ENCODE data around the gene C2CD4C. TPM values are rescaled to one million over a fixed set of nuclear protein-coding genes. Genes with fewer than 3 reads are reported as not detected.
"Not testable (repeated sequence)": the region's sequence is repeated elsewhere in the genome, so short reads cannot be mapped to it uniquely, and the experiment has no call there.

Gene C2CD4C
- total RNA-seq, 1 donor from 2014 or later: 2.7 TPM

DNA sequence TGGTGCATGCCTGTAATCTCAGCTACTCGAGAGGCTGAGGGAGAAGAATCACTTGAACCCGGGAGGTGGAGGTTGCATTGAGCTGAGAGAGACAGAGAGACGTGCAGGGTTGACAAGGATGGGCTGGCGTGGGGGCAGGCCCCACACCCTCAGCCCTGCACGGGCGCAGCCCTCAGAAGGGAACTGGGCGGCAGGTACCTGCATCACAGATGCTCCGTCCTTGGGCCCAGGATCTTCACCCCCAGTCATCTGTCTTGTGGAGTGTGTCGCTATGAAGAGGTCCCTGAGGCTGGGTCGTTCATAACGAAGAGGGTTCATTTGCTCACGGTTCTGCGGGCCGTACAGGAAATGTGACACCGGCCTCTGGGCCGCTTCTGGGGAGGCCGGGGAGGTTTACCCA, 20.3 kb downstream of the C2CD4C start:
- intact Hi-C loops (cut with DNase I): no loop called here
- DNase-seq (ENCODE audit: low spot score): no peak

GRCh38 chr19:387777-388176, 21.2 kb downstream of the C2CD4C start:
- intact Hi-C loops (cut with DNase I): no loop called here
- DNase-seq (ENCODE audit: low spot score): no peak

DNA sequence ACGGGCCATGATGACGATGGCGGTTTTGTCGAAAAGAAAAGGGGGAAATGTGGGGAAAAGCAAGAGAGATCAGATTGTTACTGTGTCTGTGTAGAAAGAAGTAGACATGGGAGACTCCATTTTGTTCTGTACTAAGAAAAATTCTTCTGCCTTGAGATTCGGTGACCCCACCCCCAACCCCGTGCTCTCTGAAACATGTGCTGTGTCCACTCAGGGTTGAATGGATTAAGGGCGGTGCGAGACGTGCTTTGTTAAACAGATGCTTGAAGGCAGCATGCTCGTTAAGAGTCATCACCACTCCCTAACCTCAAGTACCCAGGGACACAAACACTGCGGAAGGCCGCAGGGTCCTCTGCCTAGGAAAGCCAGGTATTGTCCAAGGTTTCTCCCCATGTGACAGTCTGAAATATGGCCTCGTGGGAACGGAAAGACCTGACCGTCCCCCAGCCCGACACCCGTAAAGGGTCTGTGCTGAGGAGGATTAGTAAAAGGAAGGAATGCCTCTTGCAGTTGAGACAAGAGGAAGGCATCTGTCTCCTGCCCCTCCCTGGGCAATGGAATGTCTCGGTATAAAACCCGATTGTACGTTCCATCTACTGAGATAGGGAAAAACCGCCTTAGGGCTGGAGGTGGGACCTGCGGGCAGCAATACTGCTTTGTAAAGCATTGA, 22.2 kb downstream of the C2CD4C start:
- intact Hi-C loops (cut with DNase I); DNase-seq (ENCODE audit: low spot score): not testable (repeated sequence)

DNA sequence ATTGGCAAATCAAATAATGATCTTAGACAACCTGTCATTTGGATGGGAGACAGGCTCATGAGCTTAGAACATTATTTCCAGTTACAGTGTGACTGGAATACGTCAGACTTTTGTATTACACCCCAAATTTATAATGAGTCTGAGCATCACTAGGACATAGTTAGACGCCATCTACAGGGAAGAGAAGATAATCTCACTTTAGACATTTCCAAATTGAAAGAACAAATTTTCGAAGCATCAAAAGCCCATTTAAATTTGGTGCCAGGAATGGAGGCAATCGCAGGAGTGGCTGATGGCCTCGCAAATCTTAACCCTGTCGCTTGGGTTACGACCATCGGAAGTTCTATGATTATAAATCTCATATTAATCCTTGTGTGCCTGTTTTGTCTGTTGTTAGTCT, 22.8 kb downstream of the C2CD4C start:
- intact Hi-C loops (cut with DNase I); DNase-seq (ENCODE audit: low spot score): not testable (repeated sequence)

- DNase-seq (ENCODE audit: low spot score): no peak
- intact Hi-C loops (cut with DNase I): loop anchor here (5.0 kb wide), 1 partner anchor 103 kb away; no protein-coding TSS in a partner anchor
These were observed 24.2 kb downstream of the C2CD4C start for GRCh38 chr19:384799-385169.

GRCh38 chr19:383922-384798, 24.8 kb downstream of the C2CD4C start:
- no peak for DNase-seq (ENCODE audit: low spot score)
- intact Hi-C loops (cut with DNase I): loop anchor here (5.0 kb wide), 1 partner anchor 103 kb away; no protein-coding TSS in a partner anchor

DNA sequence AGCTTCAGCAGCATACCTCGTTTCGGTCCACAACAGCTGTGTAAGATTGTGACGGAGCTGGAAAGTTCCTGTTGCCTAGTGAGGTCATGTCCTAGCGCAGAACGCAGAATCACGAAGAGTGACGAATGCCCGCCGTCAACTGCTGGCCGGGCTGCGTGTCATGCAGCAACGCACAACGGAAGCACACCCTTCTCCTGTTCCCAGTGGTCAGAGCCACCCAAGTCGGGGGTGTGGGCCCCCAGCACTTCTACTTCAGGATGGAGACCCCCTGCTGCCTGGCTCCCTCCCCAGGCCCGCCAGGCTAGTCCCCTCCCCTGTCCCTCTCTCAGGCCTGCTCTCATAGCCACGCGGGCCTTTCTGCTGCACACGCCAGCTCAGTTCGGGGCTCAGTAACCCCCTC, 25.9 kb downstream of the C2CD4C start:
- intact Hi-C loops (cut with DNase I): loop anchor here (5.0 kb wide), 1 partner anchor 104 kb away; no protein-coding TSS in a partner anchor
- no peak for DNase-seq (ENCODE audit: low spot score)

GRCh38 chr19:382578-382977, 26.4 kb downstream of the C2CD4C start:
- DNase-seq (ENCODE audit: low spot score): not testable (repeated sequence)
- intact Hi-C loops (cut with DNase I): loop anchor here (5.0 kb wide), 1 partner anchor 105 kb away; no protein-coding TSS in a partner anchor

GRCh38 chr19:381901-382300, 27.0 kb downstream of the C2CD4C start:
- not testable (repeated sequence) for DNase-seq (ENCODE audit: low spot score)
- intact Hi-C loops (cut with DNase I): loop anchor here (5.0 kb wide), 1 partner anchor 105 kb away; no protein-coding TSS in a partner anchor

GRCh38 chr19:380618-381219, 28.2 kb downstream of the C2CD4C start:
- intact Hi-C loops (cut with DNase I): loop anchor here (5.0 kb wide), 1 partner anchor 107 kb away; no protein-coding TSS in a partner anchor
- DNase-seq (ENCODE audit: low spot score): not testable (repeated sequence)

DNA sequence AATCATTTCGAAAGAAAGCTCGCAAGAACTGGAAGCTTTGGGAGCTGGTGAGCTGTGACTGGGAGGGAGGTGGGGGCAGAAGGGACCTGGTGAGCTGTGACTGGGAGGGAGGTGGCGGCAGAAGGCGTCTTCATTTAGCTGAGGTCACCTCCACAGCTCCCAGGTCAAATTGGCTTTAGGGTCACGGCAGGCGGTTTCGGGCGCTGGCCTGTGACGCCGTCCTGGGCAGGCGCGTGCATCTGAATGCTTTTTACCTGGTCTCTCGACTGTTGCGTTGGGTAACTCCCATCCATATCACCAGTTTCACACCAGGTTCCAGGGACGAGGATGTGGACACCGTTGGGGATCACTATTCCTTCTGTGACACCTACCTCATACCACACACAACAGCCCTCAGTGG, 29.2 kb downstream of the C2CD4C start:
- intact Hi-C loops (cut with DNase I): loop anchor here (5.0 kb wide), 1 partner anchor 108 kb away; no protein-coding TSS in a partner anchor
- no peak for DNase-seq (ENCODE audit: low spot score)

DNA sequence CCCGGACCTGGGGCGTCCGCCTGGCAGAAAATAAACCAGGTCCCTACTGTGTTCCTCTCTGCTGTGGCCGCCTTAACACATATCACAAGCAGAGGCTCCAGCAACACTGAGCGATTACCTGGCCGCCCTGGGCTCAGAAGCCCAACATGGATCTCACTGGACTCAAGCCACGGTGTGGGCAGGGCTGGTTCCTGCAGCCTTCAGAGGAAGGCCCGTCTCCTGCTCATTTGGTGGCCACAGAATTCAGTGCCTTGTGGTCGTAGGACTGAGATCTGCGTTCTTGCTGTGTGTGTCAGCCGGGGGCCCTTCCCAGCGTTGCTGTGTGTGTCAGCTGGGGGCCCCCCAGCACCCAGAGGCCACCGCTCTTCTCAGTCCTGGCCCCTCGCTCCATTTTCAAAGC, 30.2 kb downstream of the C2CD4C start:
- DNase-seq (ENCODE audit: low spot score): no peak
- intact Hi-C loops (cut with DNase I): no loop called here

GRCh38 chr19:377801-378581, 31.0 kb downstream of the C2CD4C start:
- intact Hi-C loops (cut with DNase I): no loop called here
- no peak for DNase-seq (ENCODE audit: low spot score)

DNA sequence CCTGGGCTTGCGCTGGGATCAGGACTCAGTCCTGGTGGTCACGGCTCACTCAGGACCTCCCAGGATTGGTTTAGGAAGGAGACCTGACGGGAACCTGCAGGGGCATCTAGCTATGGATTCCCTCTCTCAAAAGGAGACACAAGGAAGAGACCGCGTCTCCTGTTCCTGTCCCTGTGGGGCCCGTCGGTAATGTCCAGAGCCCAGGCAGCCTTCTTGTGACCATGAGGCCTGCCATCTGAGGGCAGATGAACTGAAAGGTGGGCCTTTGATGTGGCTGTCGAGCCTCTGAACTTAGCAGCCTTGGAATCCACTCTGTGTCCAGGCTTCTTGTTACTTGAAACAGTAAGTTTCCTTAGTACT, 32.9 kb downstream of the C2CD4C start:
- DNase-seq (ENCODE audit: low spot score): no peak
- intact Hi-C loops (cut with DNase I): no loop called here

DNA sequence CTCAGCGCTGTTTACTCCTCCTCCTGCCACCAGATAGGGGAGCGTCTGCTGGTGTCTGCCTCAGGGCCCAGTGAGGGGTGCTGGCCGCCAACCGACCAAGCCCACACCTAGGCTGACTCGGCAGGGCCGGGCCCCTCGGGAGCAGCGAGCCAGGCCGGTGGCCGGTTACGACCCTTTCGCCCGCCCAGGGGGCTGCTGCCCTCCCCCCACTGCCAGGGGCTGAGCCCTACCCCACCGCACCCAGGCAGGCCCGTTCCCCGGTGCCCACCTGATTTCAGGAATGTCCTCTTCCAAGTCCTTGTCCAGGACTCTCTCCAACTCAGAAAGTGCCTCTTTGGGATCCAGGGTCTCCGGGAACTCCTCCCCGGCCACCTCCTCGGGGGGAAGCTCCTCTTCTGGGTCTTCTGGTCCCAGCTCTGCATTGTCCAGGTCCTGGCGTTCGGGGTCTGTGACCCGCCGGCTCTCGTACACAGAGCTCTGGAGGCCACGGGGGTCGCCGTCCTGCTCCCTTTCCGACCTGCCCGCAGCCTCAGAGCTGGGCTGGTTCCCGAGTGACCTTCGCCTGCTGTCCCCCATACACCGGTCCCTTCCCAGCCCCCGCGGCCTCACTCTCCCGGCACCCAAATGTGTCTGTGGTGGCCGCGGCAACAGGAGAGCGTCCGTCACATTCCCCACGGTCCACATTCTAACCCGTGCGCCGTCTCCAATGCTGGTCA, 33.4 kb downstream of the C2CD4C start:
- DNase-seq (ENCODE audit: low spot score): no peak
- intact Hi-C loops (cut with DNase I): no loop called here

- intact Hi-C loops (cut with DNase I): no loop called here
- DNase-seq (ENCODE audit: low spot score): no peak
These were observed 34.1 kb downstream of the C2CD4C start for GRCh38 chr19:374886-375235.

DNA sequence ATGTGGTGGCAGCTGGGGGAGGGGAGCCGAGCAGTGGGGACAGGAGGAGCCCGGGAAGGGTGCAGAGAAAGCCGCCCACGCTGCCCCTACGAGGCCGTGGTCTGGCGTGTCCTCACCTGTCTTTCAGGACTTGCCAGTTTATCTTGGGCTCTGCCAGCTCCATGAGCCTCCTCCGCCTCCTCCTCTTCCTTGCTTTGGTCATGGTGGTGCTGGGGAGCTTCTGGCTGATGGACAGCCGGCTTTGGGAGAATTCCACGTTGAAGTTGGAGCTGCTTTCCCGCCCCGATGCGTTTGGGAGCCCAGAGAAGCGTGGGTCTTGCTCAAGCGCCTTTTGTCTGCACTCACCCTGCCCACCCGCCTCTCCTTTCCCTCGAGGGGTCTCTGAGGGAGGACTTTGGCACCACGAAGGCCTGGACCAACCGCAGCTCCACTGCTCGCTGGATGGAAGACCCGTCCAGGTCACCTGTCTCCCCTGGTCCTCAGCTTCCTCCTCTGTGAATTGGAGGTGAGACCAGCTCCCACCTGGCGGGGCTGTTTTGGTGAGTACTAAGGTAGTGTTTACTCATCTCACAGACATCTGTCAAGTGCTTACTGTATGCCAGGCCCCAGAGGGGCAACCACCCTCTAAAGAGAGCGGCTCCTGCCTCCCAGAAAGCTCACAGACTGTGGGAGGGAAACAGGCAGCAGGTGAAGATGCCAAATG, 34.6 kb downstream of the C2CD4C start:
- DNase-seq (ENCODE audit: low spot score): no peak
- intact Hi-C loops (cut with DNase I): no loop called here

DNA sequence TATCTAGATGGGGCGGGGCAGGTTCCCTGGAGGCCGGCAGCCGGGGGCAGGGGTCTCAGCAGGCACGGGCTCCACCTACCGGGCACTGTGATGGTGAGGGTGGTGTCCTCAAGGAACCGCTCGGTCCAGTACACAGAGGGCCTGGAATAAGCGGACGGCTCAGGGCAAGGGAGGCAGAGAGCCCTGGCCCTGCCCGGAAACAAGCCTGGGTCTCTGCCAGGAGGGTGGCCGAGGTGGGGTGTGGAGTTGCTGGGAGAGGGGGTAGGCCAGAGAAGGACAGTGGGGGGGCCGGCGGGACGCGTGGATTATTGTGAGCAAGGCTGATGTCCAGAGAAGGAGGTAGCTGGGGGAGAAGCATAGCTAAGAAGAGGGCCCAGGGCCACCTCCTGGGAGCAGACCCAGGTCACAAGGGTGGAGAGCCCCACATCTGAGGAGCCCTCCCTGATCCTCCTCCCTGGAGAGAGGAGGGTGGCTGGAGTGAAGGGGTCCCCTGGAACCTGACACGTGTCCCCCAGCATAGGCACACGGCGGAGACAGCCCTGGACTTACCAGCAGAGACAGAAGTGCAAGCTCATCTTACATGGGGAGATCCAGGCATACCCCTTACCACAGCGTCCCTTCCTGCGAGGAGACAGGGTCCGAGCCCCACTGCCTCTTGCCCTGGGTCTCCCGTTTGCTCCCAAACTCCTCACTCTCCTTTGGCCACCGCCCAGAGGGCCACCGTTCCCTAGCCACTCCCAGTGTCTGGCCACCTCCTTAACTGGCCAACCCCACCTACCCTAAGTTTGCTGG, 35.4 kb downstream of the C2CD4C start:
- no peak for DNase-seq (ENCODE audit: low spot score)
- intact Hi-C loops (cut with DNase I): no loop called here

Data from cardiac septum (tissue), 1 donor.